Heart right ventricle (tissue), 16 donors: ENCODE data around the gene GPC3. TPM values are rescaled to one million over a fixed set of nuclear protein-coding genes. Genes with fewer than 3 reads are reported as not detected.
"Not testable (repeated sequence)": the region's sequence is repeated elsewhere in the genome, so short reads cannot be mapped to it uniquely, and the experiment has no call there.

Experiments
- ATAC-seq, 8 donors: fragments of 200-7000 bp; cut with Tn5 transposase; one replicate each; pipeline ENCODE4 v1.9.1; 2020; ENCODE audit warnings: mild to moderate bottlenecking in 8 of 8, moderate library complexity in 8 of 8, moderate number of reproducible peaks in 1 of 8
- DNase-seq, 2 donors: peaks; one replicate each; pipeline ENCODE4 v3.0.0-alpha.2; 2020
- H3K27ac ChIP-seq, 10 donors: fragments of 200-600 bp; sonication (generic) in 2 of 10; one replicate each; pipeline versions ENCODE4 v1.5.0 to v1.8.0; 2020 to 2022; ENCODE audit warnings: mild to moderate bottlenecking in 3 of 10
- H3K27me3 ChIP-seq, 7 donors: fragments of 200-600 bp; one replicate each; pipeline ENCODE4 v1.8.0; 2021 to 2022; ENCODE audit warnings: mild to moderate bottlenecking in 2 of 7
- H3K36me3 ChIP-seq, 9 donors: fragments of 200-600 bp; sonication (generic) in 1 of 9; one replicate each; pipeline versions ENCODE4 v1.5.0 to v1.8.0; 2020 to 2022; ENCODE audit warnings: mild to moderate bottlenecking in 2 of 9
- H3K4me1 ChIP-seq, 9 donors: fragments of 200-600 bp; sonication (generic) in 1 of 9; one replicate each; pipeline versions ENCODE4 v1.5.0 to v1.8.0; 2020 to 2022; ENCODE audit warnings: mild to moderate bottlenecking in 4 of 9
- H3K4me3 ChIP-seq, 10 donors: fragments of 200-600 bp; sonication (generic) in 2 of 10; one replicate each; pipeline versions ENCODE4 v1.5.0 to v1.8.0; 2020 to 2022; ENCODE audit warnings: mild to moderate bottlenecking in 7 of 10, moderate library complexity in 2 of 10
- H3K9me3 ChIP-seq, 11 donors: fragments of 200-600 bp in 10 of 11; sonication (generic) in 2 of 11; one replicate each; pipeline versions ENCODE4 v1.5.0 to v1.8.0; 2013 to 2022; ENCODE audit warnings: mild to moderate bottlenecking in 2 of 11, control low read depth in 1 of 11, moderate library complexity in 1 of 11
- CTCF ChIP-seq, 9 donors: fragments of 200-600 bp; sonication (generic) in 2 of 9; IDR thresholded peaks; one replicate each; pipeline versions ENCODE4 v1.5.0 to v1.8.0; 2021 to 2022; ENCODE audit warnings: antibody characterized with exemption in 9 of 9, mild to moderate bottlenecking in 5 of 9, moderate library complexity in 1 of 9
- WGBS, 2 donors: extraction: QIAGEN DNeasy Blood & Tissue Kit; methylation state at CpG; one replicate each; pipeline ENCODE4 v1.1.7; 2013; ENCODE audit warnings: inconsistent platforms in 1 of 2; 5-methylcytosine and 5-hydroxymethylcytosine counted together
- intact Hi-C, 10 donors: fragments of 100-400 bp; cut with DNase I; formaldehyde crosslinking; loops; one replicate each; pipeline versions ENCODE4 v1.11.1 to v1.14.2; 2022
- polyA plus RNA-seq, 2 donors: library from polyadenylated mRNA; stranded (reverse); fragments of 200-250 nt; gene quantifications; one replicate each; pipeline ENCODE4 v1.2.3, GENCODE V29; 2013
- total RNA-seq, 10 donors: library from RNA; stranded (reverse); fragmentation: NEBNext Ultra II Directional in 3 of 10; extraction: Animal tissue kit (Norgen Biotek cat#: 25700) in 3 of 10; gene quantifications; one replicate each; pipeline versions ENCODE4 v1.2.1 to v1.2.4, GENCODE V29; 2021 to 2023
- donor health status: Arrhythmogenic right ventricular cardiomyopathy.
- donor health status: ischemic (EF 13 %, LVEDD 7.1; RV severe dilation, severe dysfunction).
- donor health status: healthy with polysubstance abuse.
- donor health status: DM: no; HTN: yes; CAD: no.
- donor health status: DM: no; HTN: no; CAD: no.
- donor health status: ischemic (EF 25% LVEDD 6.9; RV normal size, moderate dysfunction).
- donor health status: ischemic (EF 25% LVEDD 5.7; RV mildly dilated, moderate dysfunction).
- donor health status: healthy.
- donor health status: DM: yes; HTN: yes; CAD: no.
- donor health status: Ischemic cardiomyopathy.
- donor health status: ischemic (EF 35%, LVEDD 5.7; RV mildly dilated, moderate dysfunction).
- donor health status: nonischemic (EF 11% LVEDD 7.7; RV severe dilation, severe dysfunction).
- donor health status: DM: yes; HTN: yes; CAD: no.
- donor health status: PGD.
- donor health status: ischemic (EF 29% LVEDD 5.4; RV normal size, mild dysfunction).
- donor health status: nonischemic (EF 23%, LVEDD 6.1; RV moderate dilation, normal function).

The GPC3 gene
- total and polyA plus RNA-seq, 12 donors: 0.66 to 5.6 (median 3.4) TPM

GRCh38 chrX:133774807-133775206 lies 210.6 kb downstream of the GPC3 start:
- 85 to 93% methylated on average over 1 of the region's 1 CpG for WGBS, 2 donors
- no peak for ATAC-seq
- no peak for TF ChIP-seq CTCF (IDR thresholded peaks at IDR 0.05)
- Histone ChIP-seq H3K27ac (no peak overlapping the region), H3K9me3 (no peaks in the 10 kb centered on the region), H3K27me3 (peaks cover 0 to 46% (median 0%) of the 10 kb centered on the region in 7 donors), H3K4me3 (no peak overlapping the region), H3K4me1 (no peaks in the 10 kb centered on the region), H3K36me3 (no peaks in the 10 kb centered on the region)
- intact Hi-C loops: loop anchor here in 1 of 10 donors (5.0 kb wide), 1 partner anchor 1703 kb away; no protein-coding TSS in a partner anchor
- DNase-seq: no peak

- ATAC-seq: no peak
- H3K36me3 ChIP-seq: no peaks in the 10 kb centered on the region
- H3K27ac ChIP-seq: no peak overlapping the region
- peaks cover 0 to 47% (median 0%) of the 10 kb centered on the region in 7 donors for H3K27me3 ChIP-seq
- DNase-seq: no peak
- 70 to 74% methylated on average over 6 of the region's 6 CpGs for WGBS, 2 donors
- no peaks in the 10 kb centered on the region for H3K9me3 ChIP-seq
- H3K4me3 ChIP-seq: no peak overlapping the region
- H3K4me1 ChIP-seq: no peaks in the 10 kb centered on the region
- TF ChIP-seq CTCF (IDR thresholded peaks at IDR 0.05): no peak
- intact Hi-C loops: loop anchor here in 1 of 10 donors (5.0 kb wide), 1 partner anchor 1699 kb away; no protein-coding TSS in a partner anchor
These were observed 214.2 kb downstream of the GPC3 start for GRCh38 chrX:133771086-133771646.

- H3K9me3 ChIP-seq, H3K36me3 ChIP-seq, H3K27ac ChIP-seq, H3K4me1 ChIP-seq, ATAC-seq, H3K4me3 ChIP-seq, intact Hi-C loops, DNase-seq: not testable (repeated sequence)
- H3K27me3 ChIP-seq: peaks cover 0 to 53% (median 0%) of the 10 kb centered on the region in 7 donors
- WGBS, 2 donors: 79 to 84% methylated on average over 7 of the region's 7 CpGs
These were observed 222.3 kb downstream of the GPC3 start for GRCh38 chrX:133762976-133763548.

- ATAC-seq: no peak
- TF ChIP-seq CTCF (IDR thresholded peaks at IDR 0.05): no peak
- H3K4me3 ChIP-seq: no peak overlapping the region
- H3K27me3 ChIP-seq: peaks cover 0 to 58% (median 0%) of the 10 kb centered on the region in 7 donors
- H3K4me1 ChIP-seq: no peaks in the 10 kb centered on the region
- intact Hi-C loops: no loop called here
- no peaks in the 10 kb centered on the region for H3K9me3 ChIP-seq
- WGBS, 2 donors: 64 to 79% methylated on average over 2 of the region's 2 CpGs
- H3K27ac ChIP-seq: no peak overlapping the region
- H3K36me3 ChIP-seq: no peaks in the 10 kb centered on the region
- DNase-seq: no peak
These were observed 230.7 kb downstream of the GPC3 start for GRCh38 chrX:133754657-133755056.

GRCh38 chrX:133749951-133750350 lies 235.4 kb downstream of the GPC3 start:
- intact Hi-C loops: no loop called here
- Histone ChIP-seq H3K27ac (no peak overlapping the region), H3K27me3 (peaks cover 0 to 51% (median 0%) of the 10 kb centered on the region in 7 donors), H3K4me3 (no peak overlapping the region), H3K9me3 (no peaks in the 10 kb centered on the region), H3K36me3 (no peaks in the 10 kb centered on the region), H3K4me1 (no peaks in the 10 kb centered on the region)
- no peak for TF ChIP-seq CTCF (IDR thresholded peaks at IDR 0.05)
- DNase-seq (no peak), ATAC-seq (no peak)
- WGBS, 2 donors: 72 to 74% methylated on average over 4 of the region's 4 CpGs
